MG63 (cell line): ENCODE measurements around the gene TLE6. TPM values are rescaled to one million over a fixed set of nuclear protein-coding genes. Genes with fewer than 3 reads are reported as not detected.
"Not testable (repeated sequence)": the region's sequence is repeated elsewhere in the genome, so short reads cannot be mapped to it uniquely, and the experiment has no call there.

Experiments used
- DNase-seq: peaks from one replicate; pipeline ENCODE4 v3.0.0-alpha.2; 2020
- H3K27me3 ChIP-seq: fragments of 250-450 bp; sonication (Bioruptor Pico); 2 replicates; pipeline ENCODE4 v1.5.1; 2020; ENCODE audit warnings: mild to moderate bottlenecking, moderate library complexity
- H3K36me3 ChIP-seq: fragments of 250-450 bp; sonication (Bioruptor Pico); 2 replicates; pipeline ENCODE4 v1.5.1; 2020; ENCODE audit warnings: mild to moderate bottlenecking, moderate library complexity
- H3K4me3 ChIP-seq: fragments of 250-450 bp; sonication (Bioruptor Pico); 2 replicates; pipeline ENCODE4 v1.5.1; 2020; ENCODE audit warnings: mild to moderate bottlenecking, moderate library complexity
- H3K9me3 ChIP-seq: fragments of 250-450 bp; sonication (Bioruptor Pico); 2 replicates; pipeline ENCODE4 v1.5.1; 2020; ENCODE audit warnings: mild to moderate bottlenecking, moderate library complexity
- total RNA-seq: library from RNA; depleted of rRNA; stranded (reverse); fragments of >200 nt; shearing (Covaris generic); gene quantifications from 2 replicates; pipeline ENCODE4 v1.2.3, GENCODE V29; 2014; ENCODE audit warnings: low replicate concordance

The TLE6 gene
- total RNA-seq, 1 experiment from 2014 or later: not detected

DNA sequence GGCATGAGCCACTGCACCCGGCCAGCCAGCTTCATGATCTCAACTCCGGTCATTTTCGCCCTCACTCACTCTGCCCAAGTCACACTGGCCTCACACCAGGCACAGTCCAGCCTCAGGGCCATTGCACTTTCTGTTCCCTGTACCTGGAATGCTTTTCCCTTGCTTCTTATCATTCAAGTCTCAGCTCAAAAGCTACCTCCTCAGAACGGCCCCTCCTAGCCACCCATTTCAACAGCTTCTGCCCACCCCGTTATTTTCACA is 54.2 kb downstream of the TLE6 start:
- no peaks in the 10 kb centered on the region for H3K9me3 ChIP-seq
- DNase-seq: no peak
- no peaks in the 10 kb centered on the region for H3K36me3 ChIP-seq
- no peaks in the 10 kb centered on the region for H3K27me3 ChIP-seq
- H3K4me3 ChIP-seq: no peak overlapping the region

DNA sequence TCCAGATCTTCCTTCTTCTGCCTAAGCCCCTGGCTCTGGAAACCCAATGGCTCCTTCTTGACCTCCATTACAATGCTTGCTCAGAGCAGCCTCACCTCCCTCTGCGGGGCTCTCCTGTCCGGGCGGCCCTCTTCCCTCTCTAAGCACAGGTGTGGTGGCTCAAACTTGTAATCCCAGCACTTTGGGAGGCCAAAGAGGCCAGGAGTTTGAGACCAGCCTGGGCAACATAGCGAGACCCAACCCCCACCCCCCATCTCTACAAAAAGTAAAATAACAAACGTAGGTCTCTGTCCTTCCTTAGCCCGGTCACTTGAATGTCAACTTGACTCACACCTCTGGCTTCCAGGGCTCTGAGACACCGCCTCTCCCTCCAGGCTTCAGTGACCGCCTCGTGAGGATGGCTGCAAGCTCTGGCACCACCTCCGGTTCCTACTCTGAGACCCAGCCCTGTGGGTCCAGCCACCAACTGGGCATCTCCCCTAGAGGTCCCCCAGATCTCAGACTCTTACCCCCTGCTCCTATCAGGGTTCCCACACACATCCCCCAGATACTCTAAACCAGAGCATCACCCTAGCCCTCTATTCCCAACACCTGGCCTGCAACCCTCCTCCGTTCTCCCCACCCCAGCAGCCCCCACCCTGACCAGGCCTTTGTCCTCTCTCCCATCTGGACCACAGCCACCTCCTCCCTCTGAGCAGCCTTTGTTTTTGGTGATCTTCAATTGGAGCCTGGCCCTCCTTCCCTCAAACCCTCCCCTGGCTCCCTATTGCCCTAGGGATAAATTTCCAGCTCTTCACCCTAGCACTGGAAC is 56.4 kb downstream of the TLE6 start:
- DNase-seq: no peak
- no peaks in the 10 kb centered on the region for H3K9me3 ChIP-seq
- no peaks in the 10 kb centered on the region for H3K27me3 ChIP-seq
- no peak overlapping the region for H3K4me3 ChIP-seq
- H3K36me3 ChIP-seq: no peaks in the 10 kb centered on the region

DNA sequence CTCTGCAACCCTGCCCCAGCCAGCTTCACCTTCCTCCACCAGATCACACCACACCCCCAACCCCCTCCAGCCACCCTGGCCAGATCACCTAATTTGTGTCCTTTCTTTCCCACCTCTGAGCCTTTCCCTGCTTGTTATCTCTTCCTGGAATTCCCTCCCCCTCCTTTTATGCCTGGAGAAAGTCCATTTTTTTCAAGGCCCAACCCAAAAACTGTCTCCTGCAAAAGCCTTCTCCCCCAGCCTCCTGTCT is 57.0 kb downstream of the TLE6 start:
- Histone ChIP-seq H3K27me3 (no peaks in the 10 kb centered on the region), H3K4me3 (no peak overlapping the region), H3K36me3 (no peaks in the 10 kb centered on the region), H3K9me3 (no peaks in the 10 kb centered on the region)
- DNase-seq: no peak

DNA sequence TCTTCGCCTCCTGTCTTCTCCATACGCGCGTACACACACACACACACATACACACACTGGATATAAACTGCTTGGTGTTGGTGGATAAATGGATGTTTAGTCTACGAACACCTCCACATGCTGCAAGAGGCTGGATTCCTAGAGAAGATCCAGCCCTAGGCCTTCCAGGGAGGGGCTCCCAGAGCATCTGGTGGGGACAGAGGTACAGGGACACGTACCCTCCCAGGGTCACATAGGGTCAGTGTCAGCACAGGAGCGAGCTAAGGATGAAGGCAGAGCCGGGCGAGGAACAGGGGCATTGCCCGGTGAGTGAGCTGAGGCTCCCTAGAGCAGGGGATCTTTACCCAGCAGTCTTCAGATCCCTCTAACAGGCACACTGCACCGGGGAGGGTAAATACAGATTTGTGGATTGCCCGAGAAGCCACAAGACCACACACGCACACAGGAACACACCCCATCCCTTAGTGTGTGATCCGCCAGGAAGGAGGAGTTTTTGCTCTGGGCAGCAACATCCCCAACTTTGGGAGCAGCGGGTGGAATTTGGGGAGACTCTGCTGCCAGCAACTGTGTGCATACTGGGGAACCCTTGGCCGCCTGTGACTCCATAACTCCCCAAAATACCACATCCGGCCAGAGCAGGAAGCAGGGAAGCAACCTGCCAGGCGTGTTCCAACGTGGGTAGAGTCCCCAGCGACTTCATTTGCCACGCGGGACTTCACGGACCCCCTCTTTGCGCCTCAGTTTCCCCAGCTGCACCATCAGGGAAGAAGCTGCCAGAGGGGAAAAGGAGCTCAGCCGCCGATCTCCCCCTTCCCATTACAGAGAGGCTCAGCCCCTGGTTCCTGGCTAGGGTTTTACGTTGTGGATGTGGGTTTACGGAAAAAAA is 57.5 kb downstream of the TLE6 start:
- no peaks in the 10 kb centered on the region for H3K36me3 ChIP-seq
- no peaks in the 10 kb centered on the region for H3K27me3 ChIP-seq
- no peak for DNase-seq
- no peaks in the 10 kb centered on the region for H3K9me3 ChIP-seq
- H3K4me3 ChIP-seq: peak overlapping the region; percentile 55

DNA sequence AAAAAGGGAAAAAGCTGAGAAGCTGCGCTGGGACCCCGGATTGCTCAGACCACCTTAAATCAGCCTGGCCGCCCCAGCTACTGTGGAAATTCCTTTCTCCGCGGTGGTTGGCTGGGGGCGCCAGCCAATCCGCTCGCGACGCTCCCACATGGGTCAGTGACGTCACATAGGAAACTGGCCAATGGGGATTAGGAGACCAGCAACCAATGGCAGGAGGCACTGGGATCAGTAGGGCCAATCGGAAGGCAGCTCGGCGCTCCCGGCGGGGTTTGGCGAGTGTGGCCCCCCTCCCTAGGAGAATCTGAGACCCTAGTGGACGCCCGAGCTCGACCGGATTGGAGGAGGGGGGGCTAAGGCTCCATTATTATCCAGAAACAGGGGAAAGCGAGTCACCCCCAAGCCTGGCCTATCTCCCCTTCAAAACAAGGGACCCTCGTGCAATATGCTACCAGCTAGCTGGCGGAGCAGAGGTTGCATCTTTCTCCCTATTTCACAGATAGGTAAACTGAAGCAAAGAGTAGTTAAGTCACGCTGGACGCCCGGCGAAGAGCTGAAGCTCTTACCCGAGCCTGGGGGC is 58.3 kb downstream of the TLE6 start:
- peak; percentile 96 for DNase-seq

DNA sequence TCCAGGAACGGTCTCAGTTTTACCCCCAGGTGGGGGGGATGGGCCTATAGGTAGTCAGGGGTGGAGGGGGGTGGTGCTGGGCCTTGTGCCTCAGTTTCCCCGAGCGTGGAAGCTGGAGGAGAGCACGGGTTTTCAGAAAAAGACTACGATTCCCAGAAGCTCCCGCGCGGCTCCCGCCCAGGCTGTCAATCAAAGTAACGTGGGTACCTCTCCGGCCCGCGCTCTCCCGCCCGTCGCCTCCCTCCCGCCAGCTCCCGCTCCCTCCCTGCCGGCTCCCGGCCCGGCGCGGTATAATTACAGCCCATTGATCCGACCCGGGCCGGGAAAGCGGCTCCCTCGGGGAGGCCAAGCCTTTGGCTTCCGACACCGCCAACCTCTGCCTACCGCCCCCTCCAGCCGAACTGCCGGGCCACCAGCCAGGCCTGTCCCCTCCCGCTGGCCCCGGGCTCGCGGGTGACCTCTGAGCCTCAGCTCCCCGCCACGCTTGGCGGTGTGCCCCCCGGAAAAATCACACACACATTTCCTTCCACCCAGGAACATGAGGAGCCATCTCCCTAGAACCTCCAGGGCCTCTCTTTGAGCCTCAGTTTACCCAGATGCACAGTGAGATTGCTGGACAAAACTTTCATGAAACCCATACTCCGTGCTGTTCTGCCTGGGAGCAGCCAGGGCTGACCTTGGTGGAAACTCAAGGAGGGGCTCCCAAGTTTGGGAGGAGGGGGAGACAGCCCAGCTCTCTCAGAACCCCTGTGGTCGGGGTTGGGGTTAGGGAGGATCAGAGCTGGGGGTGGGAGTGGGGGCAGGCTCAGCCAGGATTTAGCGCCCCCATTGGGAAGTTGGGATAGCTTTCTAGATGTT is 59.0 kb downstream of the TLE6 start:
- no peaks in the 10 kb centered on the region for H3K36me3 ChIP-seq
- DNase-seq: peak; percentile 89
- H3K27me3 ChIP-seq: no peaks in the 10 kb centered on the region
- peak overlapping the region; percentile 55 for H3K4me3 ChIP-seq
- H3K9me3 ChIP-seq: no peaks in the 10 kb centered on the region

More for the DNA sequence above, 58.3 kb downstream of the TLE6 start:
- Histone ChIP-seq H3K9me3 (no peaks in the 10 kb centered on the region), H3K4me3 (peak overlapping the region; percentile 55), H3K36me3 (no peaks in the 10 kb centered on the region), H3K27me3 (no peaks in the 10 kb centered on the region)

DNA sequence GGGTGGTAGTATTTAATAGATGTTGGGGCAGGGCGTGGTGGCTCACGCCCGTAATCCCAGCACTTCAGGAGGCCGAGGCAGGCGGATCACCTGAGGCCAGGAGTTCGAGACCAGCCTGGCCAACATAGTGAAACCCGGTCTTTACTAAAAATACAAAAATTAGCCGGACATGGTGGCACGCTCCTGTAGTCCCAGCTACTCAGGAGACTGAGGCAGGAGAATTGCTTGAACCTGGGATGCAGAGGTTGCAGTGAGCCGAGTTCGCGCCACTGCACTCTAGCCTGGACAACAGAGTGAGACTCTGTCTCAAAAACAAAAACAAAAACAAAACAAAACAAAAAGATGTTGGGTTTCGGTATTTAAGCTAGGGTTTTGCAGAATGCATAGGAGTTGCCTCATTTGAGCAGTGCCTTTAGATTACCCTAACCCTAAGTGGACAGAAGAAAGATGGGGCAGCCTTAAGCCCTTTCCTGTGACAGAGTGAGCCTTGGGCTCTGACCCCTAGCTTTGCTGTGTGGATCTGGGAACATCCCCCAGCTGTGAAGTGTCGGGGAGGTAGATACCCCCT is 59.7 kb downstream of the TLE6 start:
- not testable (repeated sequence) for H3K36me3 ChIP-seq, H3K9me3 ChIP-seq, H3K4me3 ChIP-seq, DNase-seq, H3K27me3 ChIP-seq

DNA sequence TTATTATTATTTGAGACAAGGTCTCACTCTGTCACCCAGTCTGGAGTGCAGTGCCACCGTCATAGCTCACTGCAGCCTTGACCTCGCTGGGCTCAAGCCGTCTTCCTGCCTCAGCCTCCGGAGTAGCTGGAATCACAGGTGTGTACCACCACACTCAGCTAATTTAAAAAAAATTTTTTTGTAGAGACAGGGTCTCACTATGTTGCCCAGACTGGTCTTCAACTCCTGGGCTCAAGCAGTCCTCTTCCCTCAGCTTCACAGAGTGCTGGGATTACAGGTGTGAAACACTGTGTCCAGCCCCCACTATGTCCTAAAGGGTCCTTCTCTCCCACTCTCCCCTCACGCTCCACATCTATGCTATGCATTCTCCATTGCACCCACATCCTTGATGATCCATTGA is 60.9 kb downstream of the TLE6 start:
- Histone ChIP-seq H3K36me3 (no peaks in the 10 kb centered on the region), H3K9me3 (no peaks in the 10 kb centered on the region), H3K4me3 (no peak overlapping the region), H3K27me3 (no peaks in the 10 kb centered on the region)
- no peak for DNase-seq

DNA sequence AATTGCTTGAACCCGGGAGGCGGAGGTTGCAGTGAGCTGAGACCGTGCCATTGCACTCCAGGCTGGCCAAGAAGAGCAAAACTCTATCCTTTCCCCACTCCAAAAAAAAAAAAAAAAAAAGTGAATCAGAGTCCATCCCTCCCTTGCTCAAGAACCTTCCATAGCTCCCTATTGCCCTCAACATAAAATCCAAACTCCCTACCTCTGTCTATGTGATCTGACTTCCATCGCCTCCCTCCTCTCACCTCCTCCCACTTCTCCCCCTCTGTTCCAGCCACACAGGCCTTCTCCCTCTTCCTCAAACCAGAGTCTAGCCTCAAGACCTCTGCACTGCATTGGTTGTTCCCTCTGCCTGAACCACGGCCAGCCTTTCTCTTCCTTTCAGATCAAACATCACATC is 61.8 kb downstream of the TLE6 start:
- no peak for DNase-seq
- H3K9me3 ChIP-seq: no peaks in the 10 kb centered on the region
- no peaks in the 10 kb centered on the region for H3K27me3 ChIP-seq
- H3K36me3 ChIP-seq: no peaks in the 10 kb centered on the region
- H3K4me3 ChIP-seq: no peak overlapping the region

DNA sequence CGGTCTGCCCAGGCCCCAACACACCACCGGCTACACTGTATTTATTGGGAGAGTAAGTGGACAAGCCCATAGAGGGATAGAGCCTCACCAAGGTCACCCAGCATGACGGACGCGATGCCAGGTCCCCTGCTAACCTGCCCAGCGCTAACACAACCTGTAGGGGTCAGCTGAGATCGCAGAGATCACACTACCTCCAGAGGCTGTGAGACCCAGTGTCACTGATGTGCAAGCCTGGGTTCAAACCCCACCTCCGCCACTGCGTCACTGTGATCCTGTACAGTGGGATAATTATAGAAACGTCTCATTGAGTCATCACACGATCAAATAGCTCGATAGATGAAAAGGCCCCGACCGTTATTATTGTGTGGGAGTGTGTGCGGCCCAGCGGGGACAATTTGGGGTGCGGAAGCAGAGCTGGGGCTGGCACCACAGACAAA is 62.3 kb downstream of the TLE6 start:
- no peak for DNase-seq
- Histone ChIP-seq H3K4me3 (no peak overlapping the region), H3K9me3 (no peaks in the 10 kb centered on the region), H3K36me3 (no peaks in the 10 kb centered on the region), H3K27me3 (no peaks in the 10 kb centered on the region)

DNA sequence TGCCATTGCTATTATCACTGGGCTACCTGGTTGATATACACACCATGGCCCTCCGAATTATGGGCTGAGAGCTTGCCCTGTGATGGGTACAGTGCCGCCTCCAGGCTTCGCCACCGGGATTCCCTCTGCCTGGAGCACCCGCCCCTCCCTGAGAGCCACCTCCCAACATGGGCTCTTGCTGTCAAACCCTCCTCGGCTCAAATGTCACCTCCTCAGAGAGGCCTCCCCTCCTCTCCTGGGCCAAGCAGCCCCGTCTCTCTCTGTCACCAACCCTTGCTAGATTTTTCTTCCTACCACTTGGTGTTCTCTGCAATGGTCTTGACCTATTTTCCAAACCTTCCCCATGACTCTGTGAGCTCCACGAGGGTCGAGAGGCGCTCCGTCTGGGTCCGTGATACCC is 64.0 kb downstream of the TLE6 start:
- Histone ChIP-seq H3K36me3 (no peaks in the 10 kb centered on the region), H3K9me3 (no peaks in the 10 kb centered on the region), H3K27me3 (no peaks in the 10 kb centered on the region), H3K4me3 (no peak overlapping the region)
- DNase-seq: no peak

DNA sequence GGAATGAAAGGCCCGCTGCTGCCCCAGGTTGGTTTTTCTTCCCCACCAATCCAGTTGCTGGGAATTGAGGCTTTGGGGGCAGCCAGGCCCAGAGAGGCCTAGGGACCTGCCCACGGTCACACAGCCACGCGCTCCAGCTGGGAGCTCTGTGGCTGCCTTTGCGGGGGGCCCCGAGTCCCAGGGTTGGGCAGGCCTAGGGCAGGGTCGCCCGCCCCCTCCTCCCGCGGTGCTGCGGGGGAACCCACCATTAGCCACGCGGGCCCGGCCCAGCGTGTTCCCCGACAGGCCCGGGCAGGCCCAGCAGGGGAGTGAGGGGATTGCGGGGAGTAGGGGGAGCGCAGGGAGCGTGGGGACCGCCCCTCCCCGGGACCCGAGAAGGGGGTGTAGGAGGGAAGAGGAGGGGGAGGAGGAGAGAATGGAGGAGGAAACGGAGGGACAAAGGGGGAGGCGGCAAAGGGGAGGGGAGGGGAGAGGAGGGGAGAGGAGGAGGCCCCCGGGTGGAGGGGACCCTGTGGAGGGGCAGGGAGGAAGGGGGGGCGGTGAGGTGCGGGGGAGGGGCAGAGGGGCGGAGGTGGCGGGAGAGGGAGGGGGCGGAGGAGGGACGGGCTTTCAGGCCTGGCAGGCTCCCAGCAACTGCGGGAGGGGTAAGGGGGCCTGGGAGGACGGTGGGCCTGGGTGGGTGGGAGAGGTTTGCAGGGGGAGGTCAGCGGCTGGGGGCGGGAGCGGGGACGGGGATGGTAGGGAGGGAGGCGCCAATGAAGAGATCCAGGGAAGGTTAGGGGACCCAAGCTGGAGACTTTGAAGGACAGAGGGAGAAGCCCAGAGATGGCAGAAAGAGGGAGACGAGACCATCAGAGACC is 64.6 kb downstream of the TLE6 start:
- Histone ChIP-seq H3K4me3 (no peak overlapping the region), H3K9me3 (no peaks in the 10 kb centered on the region), H3K27me3 (no peaks in the 10 kb centered on the region), H3K36me3 (no peaks in the 10 kb centered on the region)
- DNase-seq: no peak

DNA sequence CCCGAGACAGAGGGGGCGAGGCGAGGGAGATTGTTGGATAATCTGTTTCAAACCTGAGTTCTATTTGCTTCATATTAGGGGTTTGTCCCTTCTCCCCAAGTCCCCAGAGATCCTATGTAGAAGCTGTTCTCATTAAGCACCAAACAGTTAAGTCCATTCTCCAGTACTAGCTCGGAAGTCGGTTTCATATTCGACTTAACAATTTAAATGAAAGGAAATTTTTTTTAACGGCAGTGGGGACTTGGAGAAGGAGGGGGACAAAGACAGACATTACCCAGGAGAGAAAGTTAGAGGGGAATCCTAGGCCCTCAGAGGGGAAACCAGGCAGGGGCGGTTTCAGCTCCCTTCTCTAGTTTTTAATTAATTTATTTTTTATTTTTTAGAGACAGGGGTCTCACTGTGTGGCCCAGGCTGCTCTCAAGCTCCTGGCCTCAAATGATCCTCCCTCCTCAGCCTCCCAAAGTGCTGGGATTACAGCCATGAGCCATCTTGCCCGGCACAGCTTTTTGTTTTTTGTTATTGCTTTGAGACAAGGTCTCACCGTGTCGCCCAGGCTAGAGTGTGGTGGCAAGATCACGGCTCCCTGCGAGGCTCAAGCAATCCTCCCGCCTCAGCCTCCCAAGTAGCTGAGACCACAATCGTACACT is 65.4 kb downstream of the TLE6 start:
- Histone ChIP-seq H3K36me3 (no peaks in the 10 kb centered on the region), H3K9me3 (no peaks in the 10 kb centered on the region), H3K27me3 (no peaks in the 10 kb centered on the region), H3K4me3 (no peak overlapping the region)
- DNase-seq: no peak
